GM19328 (cell line): Measurements from ENCODE around the gene ACAP3.

Experiments used
- ATAC-seq: cut with Tn5 transposase; IDR thresholded peaks from one replicate; pipeline ENCODE4 v1.9.1; 2021; ENCODE audit warnings: mild to moderate bottlenecking, moderate library complexity; ENCODE audit not compliant: unreplicated experiment

Gene ACAP3

GRCh38 chr1:1345860-1346500, 38.2 kb upstream of the ACAP3 start:
- no peak for ATAC-seq

GRCh38 chr1:1345384-1345783, 37.7 kb upstream of the ACAP3 start:
- no peak for ATAC-seq

GRCh38 chr1:1344655-1345361, 37.1 kb upstream of the ACAP3 start:
- ATAC-seq, result no peak

- no peak for ATAC-seq
These were observed 36.2 kb upstream of the ACAP3 start for GRCh38 chr1:1343811-1344421.

GRCh38 chr1:1342584-1343115, 34.9 kb upstream of the ACAP3 start:
- no peak for ATAC-seq

GRCh38 chr1:1342061-1342562, 34.4 kb upstream of the ACAP3 start:
- ATAC-seq, result no peak

GRCh38 chr1:1341549-1342021, 33.9 kb upstream of the ACAP3 start:
- ATAC-seq, result no peak

- ATAC-seq, result no peak
These were observed 33.2 kb upstream of the ACAP3 start for GRCh38 chr1:1340791-1341548.

- ATAC-seq, result no peak
These were observed 32.5 kb upstream of the ACAP3 start for GRCh38 chr1:1340185-1340584.

- no peak for ATAC-seq
These were observed 30.5 kb upstream of the ACAP3 start for GRCh38 chr1:1338278-1338677.

GRCh38 chr1:1337793-1338147, 30.0 kb upstream of the ACAP3 start:
- ATAC-seq, result no peak

- ATAC-seq, result no peak
These were observed 29.4 kb upstream of the ACAP3 start for GRCh38 chr1:1336931-1337792.

GRCh38 chr1:1336446-1336845, 28.7 kb upstream of the ACAP3 start:
- no peak for ATAC-seq

- no peak for ATAC-seq
These were observed 28.1 kb upstream of the ACAP3 start for GRCh38 chr1:1335792-1336248.

GRCh38 chr1:1335283-1335682, 27.6 kb upstream of the ACAP3 start:
- no peak for ATAC-seq

- ATAC-seq, result no peak
These were observed 27.1 kb upstream of the ACAP3 start for GRCh38 chr1:1334835-1335234.

GRCh38 chr1:1333551-1334241, 26.0 kb upstream of the ACAP3 start:
- ATAC-seq, result no peak

GRCh38 chr1:1332774-1333480, 25.2 kb upstream of the ACAP3 start:
- ATAC-seq, result no peak
